ENCODE results near the gene TNFSF10. TPM values are rescaled to one million over a fixed set of nuclear protein-coding genes. Genes with fewer than 3 reads are reported as not detected.
"Not testable (repeated sequence)": the region's sequence is repeated elsewhere in the genome, so short reads cannot be mapped to it uniquely, and the experiment has no call there.

The TNFSF10 gene
- total RNA-seq, 1 donor from 2014 or later, result 36.2 TPM

- DNase-seq (ENCODE audit: low read depth), result no peak
- TF ChIP-seq CTCF (conservative IDR thresholded peaks at IDR 0.05; ENCODE audit: low read depth, low read length), result no peak
- H3K4me3 ChIP-seq (ENCODE audit: low read depth, low read length), result no peak overlapping the region
Observed at GRCh38 chr3:172511783-172512762, 11.2 kb downstream of the TNFSF10 start.

DNA sequence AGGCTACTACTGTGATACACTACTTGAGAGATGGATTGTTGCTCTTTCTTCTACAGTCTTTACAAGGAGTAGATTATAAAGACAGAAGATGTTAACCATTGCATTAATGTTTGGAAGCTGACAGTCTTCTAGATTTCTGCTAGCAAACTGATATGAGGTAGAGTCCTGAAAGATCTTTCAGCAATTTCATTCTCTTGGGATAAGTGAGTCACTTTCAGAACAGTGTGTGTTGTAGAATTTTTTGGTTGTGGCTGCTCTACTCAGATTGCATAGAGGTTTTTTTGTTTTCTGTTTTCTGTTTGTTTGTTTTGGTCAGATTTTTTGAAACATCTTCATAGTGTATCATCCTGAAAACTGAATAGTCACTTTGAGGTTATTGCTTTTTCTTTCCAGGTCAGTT lies 17.1 kb downstream of the TNFSF10 start:
- H3K4me3 ChIP-seq (ENCODE audit: low read depth, low read length), result no peak overlapping the region
- no peak for TF ChIP-seq CTCF (conservative IDR thresholded peaks at IDR 0.05; ENCODE audit: low read depth, low read length)
- DNase-seq (ENCODE audit: low read depth), result no peak

DNA sequence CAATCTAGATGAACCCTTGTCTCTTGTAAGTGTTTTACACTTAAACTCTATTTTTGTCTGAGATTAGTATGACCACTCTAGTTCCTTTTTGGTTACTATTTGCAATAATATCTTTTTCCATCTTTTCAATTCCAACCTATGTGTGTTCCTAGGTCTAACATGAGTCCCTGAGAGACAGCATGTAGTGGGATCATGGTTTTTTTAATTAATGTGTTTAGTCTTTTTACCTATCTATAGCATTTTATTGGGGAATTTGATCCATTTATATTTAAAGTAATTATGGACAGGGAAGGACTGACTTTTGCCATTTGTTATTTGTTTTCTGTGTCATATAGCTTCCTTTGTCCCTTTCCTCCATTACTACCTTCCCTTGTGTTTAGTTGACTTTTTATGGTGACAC lies 21.7 kb downstream of the TNFSF10 start:
- no peak for DNase-seq (ENCODE audit: low read depth)
- no peak overlapping the region for H3K4me3 ChIP-seq (ENCODE audit: low read depth, low read length)
- TF ChIP-seq CTCF (conservative IDR thresholded peaks at IDR 0.05; ENCODE audit: low read depth, low read length), result no peak

DNA sequence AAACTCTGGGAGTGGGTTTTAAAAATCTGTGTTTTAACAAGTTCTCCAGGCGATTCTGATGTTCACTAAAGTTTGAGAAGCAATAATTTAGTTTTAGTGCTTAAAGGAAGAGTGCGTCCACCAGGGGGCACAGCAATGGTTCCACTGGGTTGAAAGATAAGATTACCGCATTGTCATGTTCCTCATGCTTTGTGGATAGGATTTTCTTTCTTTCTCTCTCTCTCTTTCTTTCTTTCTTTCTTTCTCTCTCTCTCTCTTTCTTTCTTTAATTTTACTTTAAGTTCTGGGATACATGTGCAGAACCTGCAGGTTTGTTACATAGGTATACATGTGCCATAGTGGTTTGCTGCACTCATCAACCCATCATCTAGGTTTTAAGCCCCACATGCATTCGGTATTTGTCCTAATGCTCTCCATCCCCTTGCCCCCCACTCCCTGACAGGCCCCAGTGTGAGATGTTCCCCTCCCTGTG lies 33.0 kb downstream of the TNFSF10 start:
- DNase-seq (ENCODE audit: low read depth); H3K4me3 ChIP-seq (ENCODE audit: low read depth, low read length): not testable (repeated sequence)
- TF ChIP-seq CTCF (conservative IDR thresholded peaks at IDR 0.05; ENCODE audit: low read depth, low read length), result peak; percentile 80

GRCh38 chr3:172478116-172478515 lies 45.1 kb downstream of the TNFSF10 start:
- H3K4me3 ChIP-seq (ENCODE audit: low read depth, low read length), result no peak overlapping the region
- no peak for TF ChIP-seq CTCF (conservative IDR thresholded peaks at IDR 0.05; ENCODE audit: low read depth, low read length)
- DNase-seq (ENCODE audit: low read depth), result no peak

GRCh38 chr3:172476347-172476746 lies 46.9 kb downstream of the TNFSF10 start:
- no peak for TF ChIP-seq CTCF (conservative IDR thresholded peaks at IDR 0.05; ENCODE audit: low read depth, low read length)
- peak overlapping the region; percentile 54 for H3K4me3 ChIP-seq (ENCODE audit: low read depth, low read length)
- no peak for DNase-seq (ENCODE audit: low read depth)

Measured in epithelial cell of proximal tubule (primary cell).